GM13976 (cell line): Measurements from ENCODE around the gene RAD51B.

Source experiments
- DNase-seq: peaks from one replicate; pipeline ENCODE4 v3.0.0; 2012; ENCODE audit warnings: low spot score
- CTCF ChIP-seq: IDR thresholded peaks from 2 replicates; pipeline ENCODE4 v1.5.1; 2012; ENCODE audit warnings: borderline replicate concordance, mild to moderate bottlenecking; ENCODE audit not compliant: insufficient read depth; ENCODE audit errors: extremely low read depth, missing control alignments, control extremely low read depth
- in situ Hi-C: fragments of 300-500 bp; cut with MboI; formaldehyde crosslinking; loops from one replicate; pipeline ENCODE4 v1.12.0; 2022; ENCODE audit warnings: low sequenced_read_pairs, mixed read lengths, inconsistent platforms; ENCODE audit not compliant: unreplicated experiment

The RAD51B gene

DNA sequence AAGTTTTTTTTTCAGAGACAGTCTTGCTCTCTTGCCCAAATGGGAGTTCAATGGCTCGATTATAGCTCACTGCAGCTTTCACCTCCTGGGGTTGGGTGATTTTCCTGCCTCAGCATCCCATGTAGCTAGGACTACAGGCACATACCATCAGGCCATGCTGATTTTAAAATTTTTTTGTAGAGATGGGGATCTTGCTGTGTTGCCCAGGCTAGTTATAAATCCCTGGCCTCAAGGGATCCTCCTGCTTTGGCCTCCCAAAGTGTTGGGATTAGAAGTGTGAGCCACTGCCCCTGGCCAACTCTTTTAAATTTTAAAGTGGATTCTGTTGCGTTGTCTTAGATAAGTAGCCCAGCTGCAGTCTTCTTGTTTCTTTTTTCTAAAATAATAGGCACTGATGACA lies 115.8 kb downstream of the RAD51B start:
- DNase-seq = no peak
- no peak for TF ChIP-seq CTCF
- in situ Hi-C loops = no loop called here

DNA sequence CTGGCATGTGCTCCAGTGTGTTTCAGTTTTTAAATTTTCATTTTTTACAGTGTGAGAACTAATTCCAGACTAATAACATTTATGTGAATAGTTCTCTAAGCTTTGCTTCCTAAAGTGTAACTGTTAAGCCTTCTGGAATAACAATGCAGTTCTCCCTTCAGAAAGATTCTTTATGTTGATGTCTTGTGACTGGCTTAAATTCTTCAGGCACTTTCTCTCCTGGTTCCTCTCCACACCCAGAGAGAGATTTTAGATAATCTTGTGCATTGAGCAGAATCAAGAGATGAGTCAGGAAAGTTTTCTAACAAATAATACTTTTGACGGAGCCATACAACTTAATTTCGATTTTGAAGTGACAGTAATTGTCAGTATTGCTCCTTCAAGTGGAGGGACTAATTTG lies 118.5 kb downstream of the RAD51B start:
- TF ChIP-seq CTCF = no peak
- no peak for DNase-seq
- in situ Hi-C loops = no loop called here

GRCh38 chr14:67940486-67941455 lies 121.2 kb downstream of the RAD51B start:
- no peak for DNase-seq
- in situ Hi-C loops = loop anchor here (10.0 kb wide), 1 partner anchor 884 kb away; no protein-coding TSS in a partner anchor
- TF ChIP-seq CTCF = no peak

- in situ Hi-C loops = loop anchor here (10.0 kb wide), 1 partner anchor 883 kb away; no protein-coding TSS in a partner anchor
- DNase-seq = no peak
- TF ChIP-seq CTCF = no peak
Measured at GRCh38 chr14:67941456-67942018, 122.0 kb downstream of the RAD51B start.

- no peak for TF ChIP-seq CTCF
- no peak for DNase-seq
- in situ Hi-C loops = loop anchor here (10.0 kb wide), 1 partner anchor 883 kb away; no protein-coding TSS in a partner anchor
Measured at GRCh38 chr14:67942080-67942710, 122.6 kb downstream of the RAD51B start.

DNA sequence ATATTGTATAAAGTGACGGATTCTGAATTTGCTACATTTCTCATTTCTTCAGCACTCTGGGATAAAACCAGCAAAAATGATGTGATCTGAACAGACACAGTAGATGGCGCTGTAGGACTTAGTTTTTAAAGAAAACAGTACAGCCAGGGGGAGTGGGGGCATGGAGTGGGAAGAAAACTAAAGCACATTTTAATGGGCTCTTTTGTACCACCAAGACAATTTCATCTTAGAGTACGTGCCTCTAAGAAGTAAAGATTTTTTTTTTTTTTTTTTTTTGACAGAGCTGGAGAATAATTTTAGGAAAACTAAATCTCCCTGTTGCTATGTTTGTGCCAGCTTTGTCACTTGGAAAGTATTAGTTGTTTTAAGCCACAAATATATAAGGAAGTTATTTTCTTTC lies 124.4 kb downstream of the RAD51B start:
- DNase-seq = peak; percentile 48
- in situ Hi-C loops = loop anchor here (10.0 kb wide), 1 partner anchor 881 kb away; no protein-coding TSS in a partner anchor
- TF ChIP-seq CTCF = peak; percentile 42
